Stimulated activated CD8-positive, alpha-beta memory T cell treated with anti-CD3 and anti-CD28 coated beads, Interleukin-15, amount 100 ng/mL, for 48 hours (primary cell): ENCODE data around the gene PAPOLG.
A peak's percentile ranks its signal among the peaks of the same experiment; 100 is the strongest.
"Not testable (repeated sequence)": the region's sequence is repeated elsewhere in the genome, so short reads cannot be mapped to it uniquely, and the experiment has no call there.

Experiments used
- DNase-seq, 2 donors: peaks; one replicate each; pipeline ENCODE4 v3.0.0-alpha.2; 2020; ENCODE audit warnings: low read depth in 2 of 2

PAPOLG gene

DNA sequence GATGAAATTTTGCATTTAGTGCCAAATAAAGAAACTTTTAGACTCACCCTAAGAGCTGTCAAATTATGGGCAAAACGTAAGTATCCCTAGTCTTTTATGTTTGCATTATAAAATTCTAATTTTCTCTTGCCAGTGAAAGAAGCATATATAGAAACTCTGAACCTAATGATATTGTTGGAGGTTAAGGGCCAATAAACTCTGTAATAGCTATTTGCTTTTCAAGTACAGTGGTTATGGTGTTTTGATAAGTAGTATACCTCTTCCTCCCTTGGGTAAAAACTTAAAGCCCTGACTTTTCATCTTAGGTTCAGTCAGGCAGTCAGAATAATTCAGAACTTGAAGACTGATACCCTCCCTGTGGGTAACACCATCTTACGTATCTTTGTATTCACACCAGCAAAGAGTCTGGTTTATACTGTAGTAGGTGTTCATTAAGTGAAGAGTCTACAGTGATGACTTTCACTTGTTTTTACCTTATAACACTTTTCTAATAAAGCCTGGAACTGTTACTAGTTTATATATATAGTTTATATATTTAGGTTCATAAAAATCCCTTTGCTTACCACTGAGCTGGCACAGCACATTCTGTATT lies 19.1 kb downstream of the PAPOLG start:
- no peak for DNase-seq

DNA sequence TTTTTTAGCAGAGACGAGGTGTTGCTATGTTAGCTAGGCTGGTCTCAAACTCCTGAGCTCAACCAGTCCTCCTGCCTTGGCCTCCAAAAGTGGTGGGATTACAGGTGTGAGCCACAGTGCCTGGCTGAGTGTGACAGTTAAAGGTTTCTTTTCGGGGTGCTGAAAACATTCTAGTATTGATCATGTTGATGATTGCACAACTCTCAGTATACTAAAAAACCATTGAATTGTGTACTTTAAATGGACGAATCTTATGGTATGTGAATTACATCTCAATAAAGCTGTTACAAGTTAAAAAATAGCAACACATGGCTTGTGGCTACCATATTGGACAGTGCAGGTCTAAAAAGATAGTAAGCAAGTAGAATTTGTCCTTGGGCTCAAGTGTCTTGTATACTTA lies 22.3 kb downstream of the PAPOLG start:
- no peak for DNase-seq

GRCh38 chr2:60779426-60779825 lies 23.4 kb downstream of the PAPOLG start:
- DNase-seq = no peak

DNA sequence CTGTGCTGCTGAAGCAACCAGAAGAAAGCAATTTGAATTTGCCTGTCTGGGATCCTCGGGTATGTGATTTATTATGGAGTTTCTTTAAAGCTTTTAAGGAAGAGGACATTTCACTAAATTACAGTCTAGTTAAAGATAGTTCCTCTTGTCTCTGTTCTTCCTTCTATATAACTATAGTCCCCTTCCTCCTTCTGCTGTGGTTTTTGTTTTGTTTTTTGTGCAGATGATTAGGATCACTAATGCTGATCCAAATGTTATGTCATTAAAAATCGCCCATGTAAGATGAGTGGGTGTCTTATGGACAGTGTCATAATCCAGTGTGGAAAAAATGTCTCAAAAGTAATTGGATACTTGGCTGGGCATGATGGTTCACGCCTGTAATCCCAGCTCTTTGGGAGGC lies 24.7 kb downstream of the PAPOLG start:
- no peak for DNase-seq

DNA sequence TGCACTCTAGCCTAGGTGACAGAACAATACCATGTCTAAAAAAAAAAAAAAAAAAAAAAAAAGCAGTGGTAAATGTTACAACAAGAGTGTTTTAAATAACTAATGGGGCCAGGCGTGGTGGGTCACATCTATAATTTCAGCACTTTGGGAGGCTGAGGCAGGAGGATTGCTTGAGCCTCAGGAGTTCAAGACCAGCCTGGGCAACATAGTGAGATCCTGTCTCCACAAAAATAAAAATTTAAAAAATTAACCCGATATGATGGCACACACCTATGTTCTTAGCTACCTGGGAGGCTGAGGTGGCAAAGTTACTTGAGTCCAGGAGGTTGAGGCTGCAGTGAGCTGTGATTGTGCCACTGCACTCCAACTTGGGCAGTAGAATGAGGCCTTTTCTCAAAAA lies 37.1 kb downstream of the PAPOLG start:
- DNase-seq = no peak

GRCh38 chr2:60794271-60794863 lies 38.3 kb downstream of the PAPOLG start:
- no peak for DNase-seq

DNA sequence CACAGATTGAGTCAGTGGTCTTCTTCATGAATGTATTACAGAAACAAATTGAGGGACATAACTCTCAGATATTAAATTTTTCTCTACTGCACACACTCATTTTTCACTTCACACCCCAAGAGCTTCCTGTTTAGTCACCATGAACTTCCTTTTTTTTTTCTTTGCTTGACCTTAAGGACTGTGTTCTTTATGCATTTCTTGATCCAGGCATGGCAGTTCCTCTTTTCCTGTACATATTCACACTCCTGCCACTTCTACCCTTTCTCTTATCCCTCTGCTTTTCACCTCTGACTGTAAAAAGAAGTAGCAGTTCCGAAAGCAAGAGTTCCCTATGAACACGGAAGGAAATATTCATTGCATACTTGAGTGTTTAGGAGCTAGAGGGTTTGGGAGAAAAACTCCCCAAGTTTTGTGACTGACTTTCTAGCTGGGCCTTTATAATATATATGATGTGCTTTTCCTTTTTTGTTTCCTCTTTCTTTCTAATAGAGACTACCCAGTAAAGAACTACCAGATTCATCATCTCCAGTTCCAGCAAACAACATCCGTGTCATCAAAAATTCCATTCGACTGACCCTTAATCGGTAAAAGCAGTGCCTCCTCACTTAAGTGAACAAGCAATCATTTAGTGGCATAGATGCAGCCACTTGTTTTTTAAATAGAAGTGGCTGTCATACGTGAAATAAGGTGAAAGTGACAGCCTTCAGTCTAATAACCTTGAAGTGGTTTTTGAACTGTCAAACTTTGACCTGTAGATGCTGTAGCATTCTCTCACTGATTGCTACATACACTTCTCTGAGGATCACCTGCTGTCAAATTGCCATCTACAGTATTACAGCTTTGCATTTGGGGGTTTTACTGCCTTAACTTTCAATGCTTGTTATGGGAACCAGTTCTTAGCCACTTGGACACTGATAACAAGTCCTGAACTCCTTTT lies 40.8 kb downstream of the PAPOLG start:
- DNase-seq = no peak

DNA sequence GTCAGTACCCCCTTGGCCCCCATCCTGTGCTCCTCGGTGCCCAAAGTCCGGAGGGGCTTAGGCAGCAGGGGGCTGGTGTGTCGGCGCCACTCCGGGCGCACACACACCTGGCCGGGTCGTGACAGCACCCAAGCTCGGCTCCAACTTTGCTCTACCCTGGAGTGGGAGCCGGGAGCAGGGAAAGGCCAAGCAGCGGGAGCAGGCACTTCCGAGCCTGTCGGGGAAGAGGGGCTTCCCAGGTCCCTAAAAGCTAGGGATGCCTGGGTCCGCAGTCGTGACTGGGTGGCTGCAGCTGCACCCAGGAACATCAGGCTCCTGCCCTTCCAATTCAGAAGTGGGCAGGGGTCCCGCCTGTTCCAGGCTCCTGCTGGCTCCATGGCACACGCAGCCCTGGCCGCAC lies 48.4 kb downstream of the PAPOLG start:
- DNase-seq = no peak

DNA sequence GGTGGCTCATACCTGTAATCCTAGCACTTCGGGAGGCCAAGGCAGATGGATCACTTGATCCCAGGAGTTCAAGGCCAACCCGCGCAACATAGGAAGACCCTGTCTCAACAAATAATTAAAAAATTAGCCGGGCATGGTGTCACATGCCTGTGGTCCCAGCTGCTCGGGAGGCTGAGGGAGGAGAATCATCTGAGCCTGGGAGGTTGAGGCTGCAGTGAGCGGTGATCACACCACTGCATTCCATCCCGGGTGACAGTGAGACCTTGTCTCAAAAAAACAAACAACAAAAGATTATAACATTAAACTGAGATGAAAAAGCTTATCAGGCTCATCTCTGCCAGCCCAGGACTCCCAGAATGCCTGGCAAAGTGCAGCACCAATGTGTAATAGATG lies 50.5 kb downstream of the PAPOLG start:
- no peak for DNase-seq

DNA sequence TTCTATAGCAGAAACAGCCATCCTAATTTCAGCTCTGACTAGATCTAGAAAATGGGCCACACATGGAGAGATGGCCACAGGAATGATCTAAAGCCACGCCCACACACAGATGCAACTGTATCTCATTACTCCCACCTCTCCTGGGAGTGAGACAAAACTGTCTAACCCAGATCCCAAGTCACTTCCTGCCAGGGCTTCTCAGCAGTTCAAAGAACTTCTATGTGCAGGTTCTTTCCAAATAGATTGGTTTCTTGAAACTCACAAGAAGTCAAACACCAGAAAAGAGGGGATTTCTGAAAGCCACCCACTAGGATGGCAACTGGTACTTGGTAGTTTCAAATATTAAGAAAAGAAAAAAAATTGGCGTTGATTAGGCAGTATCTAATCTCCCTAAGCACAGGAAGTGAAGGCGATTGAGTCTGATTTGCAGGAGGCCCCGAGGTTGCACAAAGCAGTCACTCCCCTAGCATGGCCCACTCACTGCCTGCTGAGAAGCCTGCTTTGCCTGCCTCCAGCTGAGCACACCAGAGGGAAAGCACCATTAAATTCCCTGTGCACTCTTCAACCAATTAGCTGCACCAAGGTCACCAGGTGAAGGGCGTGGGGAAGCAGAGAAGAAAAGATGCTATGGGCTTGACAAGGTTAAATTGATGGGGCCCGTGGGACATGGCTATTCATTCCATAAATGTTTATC lies 51.1 kb downstream of the PAPOLG start:
- peak; percentile 49 to 54 for DNase-seq

- no peak for DNase-seq
Observed at GRCh38 chr2:60808330-60808801, 52.3 kb downstream of the PAPOLG start.

- DNase-seq = no peak
Observed at GRCh38 chr2:60811491-60812375, 55.7 kb downstream of the PAPOLG start.

DNA sequence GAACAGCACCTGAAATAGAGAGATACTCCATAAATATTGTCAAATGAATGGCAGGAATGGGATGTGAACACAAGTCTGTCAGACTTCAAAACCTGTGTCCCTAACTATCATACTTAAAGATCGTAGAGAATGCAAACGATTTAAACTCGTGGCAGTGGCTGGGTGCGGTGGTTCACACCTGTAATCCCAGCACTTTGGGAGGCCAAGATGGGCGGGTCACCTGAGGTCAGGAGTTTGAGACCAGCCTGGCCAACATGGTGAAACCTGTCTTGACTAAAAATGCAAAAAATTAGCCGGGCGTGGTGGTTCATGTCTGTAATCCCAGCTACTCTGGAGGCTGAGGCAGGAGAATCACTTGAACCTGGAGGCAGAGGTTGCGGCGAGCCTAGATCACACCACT lies 61.1 kb downstream of the PAPOLG start:
- not testable (repeated sequence) for DNase-seq

DNA sequence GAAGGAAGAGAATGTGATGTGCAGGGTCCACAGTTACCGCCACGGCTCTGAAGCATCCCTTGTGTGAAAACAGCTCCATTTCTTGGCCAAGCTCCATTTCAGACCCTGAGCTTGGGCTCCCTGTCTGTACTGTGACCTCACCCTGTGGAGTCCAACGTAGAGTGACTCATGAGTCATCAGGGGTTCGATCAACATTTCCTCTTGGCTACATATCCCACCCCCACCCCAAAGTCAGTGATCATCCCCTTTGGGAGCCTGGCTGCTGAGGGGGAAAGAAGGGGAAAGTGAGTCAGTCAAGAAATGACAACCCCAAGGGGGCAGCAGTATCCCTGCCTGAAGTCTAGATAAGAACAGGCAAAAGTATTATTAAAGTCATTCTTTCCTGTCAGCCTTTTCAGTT lies 62.2 kb downstream of the PAPOLG start:
- peak; percentile 51 to 55 for DNase-seq

DNA sequence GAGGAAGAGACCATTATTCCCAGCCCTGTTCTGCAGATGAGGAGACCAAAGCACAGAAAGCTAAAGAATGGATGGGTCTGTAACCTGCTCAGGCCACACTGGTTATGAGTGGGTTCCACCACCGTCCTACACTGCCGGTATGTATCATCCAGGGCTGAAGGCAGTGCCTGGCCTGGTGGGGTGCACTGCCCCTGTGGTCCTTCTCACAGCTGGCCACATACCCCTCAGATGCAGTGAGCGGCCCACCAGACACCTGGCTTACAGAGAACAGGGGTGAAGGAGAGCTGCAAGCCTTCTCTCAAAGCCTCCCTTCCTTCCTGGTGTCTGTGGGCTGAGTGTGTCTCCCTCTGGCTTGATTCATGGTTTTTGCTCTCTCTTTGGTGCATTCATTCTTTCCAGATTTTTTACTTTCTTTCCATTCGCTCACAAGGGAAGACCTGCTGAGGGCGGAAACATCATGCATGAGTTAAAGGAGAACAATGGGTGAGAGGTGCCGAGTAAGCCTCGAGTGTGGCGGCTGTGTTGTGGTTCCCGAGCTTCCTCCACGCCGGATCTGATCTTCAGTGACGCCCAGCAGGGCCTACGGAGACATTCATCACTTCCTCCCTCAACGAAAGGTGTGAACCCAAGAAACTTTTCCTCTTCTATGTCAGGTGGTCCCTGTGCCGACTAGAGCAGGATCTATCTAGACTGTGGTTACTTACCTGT lies 63.2 kb downstream of the PAPOLG start:
- peak; percentile 82 to 84 for DNase-seq

GRCh38 chr2:60819936-60820335 lies 63.9 kb downstream of the PAPOLG start:
- no peak for DNase-seq

- DNase-seq = no peak
Observed at GRCh38 chr2:60820416-60821132, 64.5 kb downstream of the PAPOLG start.

DNA sequence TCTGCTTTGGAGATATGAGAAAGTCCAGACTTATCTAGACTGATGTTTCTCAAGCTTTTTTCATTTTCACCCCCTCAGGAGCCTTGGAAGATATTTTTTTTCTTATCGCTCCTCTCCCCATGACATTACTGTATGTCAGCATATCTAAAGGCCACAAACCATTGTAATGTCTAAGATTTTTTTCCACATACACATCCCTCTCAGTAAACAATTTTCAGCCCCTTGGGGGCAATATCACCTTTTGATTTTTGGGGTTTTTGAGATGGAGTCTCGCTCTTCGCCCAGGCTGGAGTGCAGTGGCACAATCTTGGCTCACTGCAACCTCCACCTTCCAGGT lies 65.0 kb downstream of the PAPOLG start:
- DNase-seq = no peak

DNA sequence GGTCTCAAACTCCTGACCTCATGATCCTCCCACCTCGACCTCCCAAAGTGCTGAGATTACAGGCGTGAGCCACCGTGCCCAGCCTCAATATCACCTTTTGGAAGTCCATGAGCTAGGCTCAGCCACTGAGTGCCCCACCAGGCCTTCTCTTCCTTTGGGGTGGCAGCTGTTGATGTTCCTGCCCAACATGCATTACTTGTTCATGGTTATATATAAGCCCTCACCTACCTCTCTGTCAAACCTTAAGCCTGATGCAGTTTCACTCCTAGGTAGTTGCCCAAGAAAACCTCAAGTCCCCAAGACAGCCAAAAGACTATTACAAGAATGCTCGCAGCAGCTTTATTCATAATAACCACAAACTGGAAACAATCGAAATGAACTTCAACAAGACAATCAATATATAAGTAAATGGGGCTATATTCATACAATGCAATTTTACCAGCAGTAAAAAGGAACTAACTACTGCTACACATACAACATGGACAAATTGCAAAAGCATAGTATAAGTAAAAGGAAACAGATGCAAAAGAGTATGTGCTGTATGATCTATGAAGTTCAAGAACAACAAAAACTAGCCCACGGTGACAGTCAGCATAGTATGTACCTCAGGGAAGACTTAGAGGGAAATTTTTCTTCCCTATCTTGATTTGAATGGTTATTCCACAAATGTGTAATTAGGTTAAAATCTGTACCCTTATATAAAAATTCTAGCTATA lies 65.7 kb downstream of the PAPOLG start:
- no peak for DNase-seq
